Amniotic epithelial cell (primary cell): ENCODE data around the gene TARM1.

Experiments
- DNase-seq: peaks from one replicate; pipeline ENCODE4 v3.0.0-alpha.2; 2010; ENCODE audit warnings: low read depth

Gene TARM1

GRCh38 chr19:54030895-54031586, 50.1 kb downstream of the TARM1 start:
- no peak for DNase-seq

DNA sequence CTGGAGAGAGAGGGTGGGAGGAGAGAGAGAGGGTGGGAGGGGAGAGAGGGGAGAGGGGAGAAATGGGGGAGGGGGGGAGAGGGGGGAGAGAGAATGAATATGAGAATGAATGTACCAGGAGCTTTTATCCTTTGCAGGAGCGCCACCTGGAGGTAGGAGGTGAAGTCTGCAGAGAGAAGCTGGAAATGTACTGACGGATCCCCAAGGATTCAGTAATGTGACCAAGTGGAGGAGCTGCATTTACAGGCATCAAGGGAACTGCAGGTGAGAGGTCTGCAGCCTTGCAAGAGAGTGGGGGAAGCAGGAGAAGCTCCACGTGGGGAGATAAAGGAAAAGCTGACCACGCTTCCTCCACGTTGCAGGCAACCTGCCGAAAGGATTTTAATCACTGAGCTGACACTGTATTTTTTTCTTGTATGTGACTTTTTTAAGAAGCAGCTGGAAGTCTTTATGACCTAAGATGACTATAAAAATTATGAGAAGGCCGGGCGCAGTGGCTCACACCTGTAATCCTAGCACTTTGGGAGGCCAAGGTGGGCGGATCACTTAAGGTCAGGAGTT, 51.2 kb downstream of the TARM1 start:
- peak; percentile 57 for DNase-seq

DNA sequence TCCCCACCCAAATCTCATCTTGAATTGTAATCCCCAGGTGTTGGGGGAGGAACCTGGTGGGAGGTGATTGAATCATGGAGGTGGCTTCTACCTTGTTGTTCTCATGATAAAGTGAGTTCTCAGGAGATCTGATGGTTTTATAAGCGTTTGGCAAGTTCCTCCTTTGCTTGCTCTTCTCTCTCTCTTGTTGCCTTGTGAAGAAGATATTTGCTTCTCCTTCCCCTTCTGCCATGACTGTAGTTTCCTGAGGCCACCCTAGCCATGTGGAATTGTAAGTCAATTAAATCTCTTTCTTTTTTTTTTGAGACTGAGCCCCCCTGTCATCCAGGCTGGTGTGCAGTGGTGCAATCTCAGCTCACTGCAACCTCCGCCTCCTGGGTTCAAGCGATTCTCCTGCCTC, 51.9 kb downstream of the TARM1 start:
- no peak for DNase-seq

GRCh38 chr19:54026656-54027055, 54.5 kb downstream of the TARM1 start:
- no peak for DNase-seq

- DNase-seq, result no peak
Observed at GRCh38 chr19:54024660-54025059, 56.5 kb downstream of the TARM1 start.

GRCh38 chr19:54023191-54023590, 58.0 kb downstream of the TARM1 start:
- peak; percentile 71 for DNase-seq

- no peak for DNase-seq
Observed at GRCh38 chr19:54021932-54022331, 59.2 kb downstream of the TARM1 start.

DNA sequence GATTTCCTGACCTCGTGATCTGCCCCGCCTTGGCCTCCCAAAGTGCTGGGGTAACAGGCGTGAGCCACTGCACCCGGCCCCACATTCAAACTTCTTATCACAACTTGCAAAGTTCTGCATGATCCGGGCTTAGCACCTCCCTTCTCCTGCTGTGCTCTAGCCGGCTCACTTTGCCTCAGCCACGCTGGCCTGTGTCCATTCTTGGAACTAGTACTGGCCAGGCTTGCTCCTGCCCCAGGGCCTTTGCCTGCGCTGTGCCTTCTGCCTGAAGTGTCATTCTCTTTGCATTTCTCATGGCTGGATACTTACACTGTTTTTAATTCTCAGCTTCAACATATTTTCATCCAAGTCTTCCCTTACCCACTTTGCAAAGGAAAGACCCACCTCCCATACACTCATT, 59.8 kb downstream of the TARM1 start:
- no peak for DNase-seq
